ENCODE measurements around the gene MAML2.

Gene MAML2

GRCh38 chr11:96105197-96105895, 237.6 kb downstream of the MAML2 start:
- Histone ChIP-seq H3K4me3 (no peak overlapping the region), H3K27ac (no peak overlapping the region)
- no peak for TF ChIP-seq CTCF (IDR thresholded peaks at IDR 0.05)
- no peak for DNase-seq (ENCODE audit: low spot score)

- DNase-seq (ENCODE audit: low spot score), result no peak
- no peak overlapping the region for H3K27ac ChIP-seq
- H3K4me3 ChIP-seq, result no peak overlapping the region
- no peak for TF ChIP-seq CTCF (IDR thresholded peaks at IDR 0.05)
Observed at GRCh38 chr11:96104496-96104895, 238.5 kb downstream of the MAML2 start.

- no peak for TF ChIP-seq CTCF (IDR thresholded peaks at IDR 0.05)
- peak overlapping the region in 1 of 2 donors; percentile 6 for H3K27ac ChIP-seq
- no peak overlapping the region for H3K4me3 ChIP-seq
- no peak for DNase-seq (ENCODE audit: low spot score)
Observed at GRCh38 chr11:96103721-96104120, 239.3 kb downstream of the MAML2 start.

- H3K4me3 ChIP-seq, result no peak overlapping the region
Observed at GRCh38 chr11:96103102-96103501, 239.9 kb downstream of the MAML2 start.

GRCh38 chr11:96102664-96103078, 240.3 kb downstream of the MAML2 start:
- DNase-seq (ENCODE audit: low spot score), result no peak
- Histone ChIP-seq H3K4me3 (no peak overlapping the region), H3K27ac (peak overlapping the region in 1 of 2 donors; percentile 6)
- TF ChIP-seq CTCF (IDR thresholded peaks at IDR 0.05), result no peak

More at GRCh38 chr11:96103102-96103501, 239.9 kb downstream of the MAML2 start:
- no peak for TF ChIP-seq CTCF (IDR thresholded peaks at IDR 0.05)
- H3K27ac ChIP-seq, result peak overlapping the region in 1 of 2 donors; percentile 6
- DNase-seq (ENCODE audit: low spot score), result no peak

- Histone ChIP-seq H3K4me3 (no peak overlapping the region), H3K27ac (no peak overlapping the region)
- TF ChIP-seq CTCF (IDR thresholded peaks at IDR 0.05), result no peak
- no peak for DNase-seq (ENCODE audit: low spot score)
Observed at GRCh38 chr11:96101146-96101545, 241.8 kb downstream of the MAML2 start.

Data from coronary artery (tissue), 2 donors.